ENCODE measurements around the gene GNG12. TPM values are rescaled to one million over a fixed set of nuclear protein-coding genes. Genes with fewer than 3 reads are reported as not detected.

GNG12 gene
- total RNA-seq, 1 experiment from 2014 or later, result 14.3 TPM

GRCh38 chr1:67860776-67861175, 27.5 kb upstream of the GNG12 start:
- no peak overlapping the region for H2BK120ac ChIP-seq (ENCODE audit: low read depth, low read length, poor library complexity, severe bottlenecking)
- H2BK15ac ChIP-seq (ENCODE audit: low read depth, low read length), result no peak overlapping the region
- H3K27me3 Mint-ChIP-seq (ENCODE audit: low read depth), result peaks cover 1% of the 10 kb centered on the region; the same call in 1 of the 2 replicates
- no peaks in the 10 kb centered on the region for H3K23me2 ChIP-seq (ENCODE audit: insufficient read length, low read depth, low read length, poor library complexity, severe bottlenecking)
- no peak overlapping the region for H3K18ac ChIP-seq (ENCODE audit: insufficient read length, low read depth, low read length)
- no peak overlapping the region for H3K27ac ChIP-seq (ENCODE audit: insufficient read length, low read depth, low read length)
- no peaks in the 10 kb centered on the region for H3K9me3 Mint-ChIP-seq
- H3K4me3 Mint-ChIP-seq, result no peak overlapping the region
- no peak for TF ChIP-seq CTCF (conservative IDR thresholded peaks at IDR 0.05)
- H3T11ph ChIP-seq (ENCODE audit: low read length), result no peak overlapping the region
- no peak overlapping the region for H4K8ac ChIP-seq (replicated peaks; ENCODE audit: insufficient read length, low read depth, low read length)
- no peak overlapping the region for H3K23ac ChIP-seq (ENCODE audit: insufficient read length, low read depth, low read length)
- no peaks in the 10 kb centered on the region for H3K9me3 ChIP-seq (ENCODE audit: control insufficient read depth, low read depth, low read length)
- WGBS (ENCODE audit: extremely low coverage, insufficient read length, low lambda C conversion rate), result no CpG with 5 or more reads among the region's 2 CpGs
- no peak overlapping the region for H3K27ac Mint-ChIP-seq
- no peak overlapping the region for H3K4me2 ChIP-seq (ENCODE audit: insufficient read depth, insufficient read length, low read length)
- H2BK12ac ChIP-seq (ENCODE audit: insufficient read length, low read depth, low read length), result no peak overlapping the region
- H2AFZ ChIP-seq (ENCODE audit: low read length), result no peak overlapping the region
- H3K9ac ChIP-seq (ENCODE audit: extremely low read depth, insufficient read length, low read length), result no peak overlapping the region
- no peak for DNase-seq
- no peaks in the 10 kb centered on the region for H3K79me2 ChIP-seq (ENCODE audit: insufficient read depth, low read length)
- no peak overlapping the region for H2BK20ac ChIP-seq (ENCODE audit: low read depth, low read length, poor library complexity, severe bottlenecking)
- no peaks in the 10 kb centered on the region for H3K4me1 ChIP-seq (ENCODE audit: insufficient read depth, low read length)
- H3K27me3 ChIP-seq (ENCODE audit: insufficient read depth, low read length), result no peaks in the 10 kb centered on the region
- H2BK5ac ChIP-seq (ENCODE audit: insufficient read length, low read length), result no peak overlapping the region
- H4K5ac ChIP-seq (ENCODE audit: insufficient read length, low read depth, low read length), result no peak overlapping the region
- H4K91ac ChIP-seq (ENCODE audit: insufficient read length, low read depth, low read length), result no peak overlapping the region
- H2AK5ac ChIP-seq (ENCODE audit: insufficient read length, low read length), result no peak overlapping the region
- H3K56ac ChIP-seq (ENCODE audit: insufficient read length, low read depth, low read length), result no peak overlapping the region
- H3K79me1 ChIP-seq (ENCODE audit: insufficient read depth, low read depth, low read length, poor library complexity, severe bottlenecking), result no peaks in the 10 kb centered on the region
- no peak overlapping the region for H3K14ac ChIP-seq (ENCODE audit: insufficient read depth, low read length)
- no peaks in the 10 kb centered on the region for H3K4me1 Mint-ChIP-seq
- no peaks in the 10 kb centered on the region for H4K20me1 ChIP-seq (ENCODE audit: control insufficient read depth, insufficient read depth, insufficient read length)
- H3K4ac ChIP-seq (ENCODE audit: low read depth, low read length), result no peak overlapping the region
- no peaks in the 10 kb centered on the region for H3K36me3 Mint-ChIP-seq (ENCODE audit: insufficient read depth in 1 of 3, low read depth in 3 of 3)

Measured in H9 (cell line).